ENCODE data around the gene ANO3. TPM values are rescaled to one million over a fixed set of nuclear protein-coding genes. Genes with fewer than 3 reads are reported as not detected.

The ANO3 gene
- total and polyA plus RNA-seq, 2 of the 8 experiments (the other 6 are each of a cell fraction or from before 2014, with no cell fraction given): not detected

- Histone ChIP-seq H2BK15ac (ENCODE audit: low read length) (no peak within 1 kb of the TSS), H3K9me3 (ENCODE audit: insufficient read depth in 2 of 2, low read depth in 1 of 2, low read length in 1 of 2) (no peaks in the 10 kb centered on the region), H3K9ac (replicated peaks in 1 of 4; ENCODE audit: extremely low read depth in 1 of 4, low read depth in 3 of 4, low read length in 3 of 4) (no peak within 1 kb of the TSS), H3K56ac (replicated peaks; ENCODE audit: insufficient read length, low read depth, low read length) (no peak within 1 kb of the TSS), H3K4me3 (ENCODE audit: extremely low read depth in 1 of 4, insufficient read depth in 2 of 4, low read depth in 3 of 4, low read length in 4 of 4) (no peak within 1 kb of the TSS), H3K23ac (ENCODE audit: insufficient read length) (no peak within 1 kb of the TSS), H3K4ac (replicated peaks; ENCODE audit: insufficient read length, low read depth, low read length) (no peak within 1 kb of the TSS), H3K79me2 (ENCODE audit: control insufficient read depth in 1 of 2, insufficient read depth in 2 of 2, low read length in 2 of 2) (no peaks in the 10 kb centered on the region), H4K5ac (ENCODE audit: insufficient read length, low read depth, low read length) (no peak within 1 kb of the TSS), H3K36me3 (ENCODE audit: control insufficient read depth in 2 of 4, insufficient read depth in 4 of 4, low read length in 3 of 4) (no peaks in the 10 kb centered on the region), H3K4me1 (replicated peaks in 1 of 4; ENCODE audit: control insufficient read depth in 3 of 4, insufficient read depth in 4 of 4, low read length in 3 of 4) (peaks cover 0 to 6% (median 2%) of the 10 kb centered on the region in 4 experiments; a peak in 2 of 7 replicates), H3K14ac (ENCODE audit: insufficient read length) (no peak within 1 kb of the TSS), H2BK120ac (replicated peaks; ENCODE audit: low read depth, low read length) (peak within 1 kb of the TSS; percentile 16), H2AK5ac (ENCODE audit: low read depth, low read length) (no peak within 1 kb of the TSS), H2BK12ac (ENCODE audit: low read depth, low read length) (peak within 1 kb of the TSS; percentile 5; the same call in 1 of the 2 replicates), H2BK5ac (ENCODE audit: low read depth, low read length) (no peak within 1 kb of the TSS), H3K4me2 (ENCODE audit: insufficient read depth in 1 of 2, low read depth in 2 of 2, low read length in 2 of 2) (0 out of 4 replicates have a peak within 1 kb of the TSS, but pooled peaks of 1 of the 2 experiments have one; percentile 22), H3K23me2 (ENCODE audit: low read depth, low read length) (no peaks in the 10 kb centered on the region), H4K8ac (ENCODE audit: extremely low read depth, insufficient read depth, low read length) (peak within 1 kb of the TSS; percentile 22; the same call in 1 of the 2 replicates), H4K91ac (replicated peaks; ENCODE audit: insufficient read length, low read length) (no peak within 1 kb of the TSS), H3K27ac (ENCODE audit: low read depth, low read length) (no peak within 1 kb of the TSS), H4K20me1 (replicated peaks in 1 of 2; ENCODE audit: control insufficient read depth in 1 of 2, insufficient read depth in 2 of 2, low read length in 2 of 2) (no peaks in the 10 kb centered on the region), H3K18ac (ENCODE audit: extremely low read depth, low read length) (no peak within 1 kb of the TSS), H2BK20ac (ENCODE audit: low read length) (no peak within 1 kb of the TSS), H2AFZ (ENCODE audit: low read length) (peak within 1 kb of the TSS; percentile 97), H3K79me1 (ENCODE audit: low read depth, low read length) (no peaks in the 10 kb centered on the region), H3K27me3 (replicated peaks in 1 of 4; ENCODE audit: control insufficient read depth in 3 of 4, extremely low read depth in 1 of 4, insufficient read depth in 3 of 4, low read length in 3 of 4) (no peaks in the 10 kb centered on the region)
- WGBS, 2 experiments (ENCODE audit: extremely low coverage in 1 of 2, insufficient coverage in 1 of 2, insufficient read length in 1 of 2, insufficient replicate concordance in 2 of 2, low coverage in 1 of 2, low lambda C conversion rate in 2 of 2, missing lambda C conversion rate in 1 of 2): 85% methylated on average over 12 of the region's 12 CpGs; no CpG with 5 or more reads in 1 of the 2 experiments
- FAIRE-seq: no peak
- ChIA-PET CTCF (ENCODE audit: partially characterized antibody) (interaction anchor here (0.9 to 1.3 kb wide), 3 partner anchors 14 to 616 kb away, joined by 3 to 5 read pairs (median 4); no protein-coding TSS in a partner anchor), POLR2A (ENCODE audit: partially characterized antibody) (no interaction called here)
- TF ChIP-seq ASH2L (IDR thresholded peaks at IDR 0.05; ENCODE audit: low read length) (peak; percentile 56), JUND (IDR thresholded peaks at IDR 0.05; ENCODE audit: low read length) (no peak), GTF2F1 (IDR thresholded peaks at IDR 0.05; ENCODE audit: borderline replicate concordance, low read depth, low read length) (no peak)
- DNase-seq (ENCODE audit: low read depth in 1 of 2, low spot score in 2 of 2): no peak
Measured at GRCh38 chr11:26571861-26572654, 240.1 kb downstream of the ANO3 start, which contains the start of gene MUC15. TSS of gene MUC15 (minus strand) at chr11:26572263. CDS start at chr11:26567094, 5,169 bp downstream.
